A549 (cell line): ENCODE measurements around the gene DUS2. TPM values are rescaled to one million over a fixed set of nuclear protein-coding genes. Genes with fewer than 3 reads are reported as not detected.

Source experiments
- ATAC-seq, 2 experiments: fragments of 200-7000 bp in 1 of 2; fragments of >200 bp in 1 of 2; cut with Nextera tagmentation in 1 of 2; cut with Tn5 transposase in 1 of 2; 3 replicates each; pipeline versions ENCODE4 v1.8.0 to v1.9.1; 2018 to 2020; ENCODE audit warnings: mild to moderate bottlenecking in 1 of 2, moderate library complexity in 1 of 2
- CTCF ChIA-PET: fragments of 300-600 bp; sonication (Branson Sonifier 250); formaldehyde crosslinking; extraction: SDS; loops from one replicate; lab custom pipeline; 2021; ENCODE audit warnings: antibody characterized with exemption, inconsistent platforms; lab: Yijun Ruan, JAX
- POLR2A ChIA-PET: fragments of 350-600 bp; formaldehyde crosslinking; extraction: SDS; loops from one replicate; lab custom pipeline; 2021; ENCODE audit warnings: antibody characterized with exemption, inconsistent platforms; lab: Yijun Ruan, JAX
- DNase-seq, 2 experiments: peaks; one replicate each; pipeline versions ENCODE4 v3.0.0 to v3.0.0-alpha.2; 2011 to 2016; ENCODE audit warnings: low read depth in 1 of 2, low spot score in 1 of 2
- FAIRE-seq: peaks from 2 replicates; lab custom pipeline; 2011; peaks lifted over from hg19 to GRCh38; lab: Jason Lieb, UNC
- H3K27ac ChIP-seq, 2 experiments: fragments of >200 bp; sonication (Bioruptor Twin); formaldehyde crosslinking; 3 replicates each; pipeline ENCODE4 v1.5.1; 2016 to 2017
- H3K4me1 ChIP-seq: fragments of >200 bp; sonication (Bioruptor Twin); formaldehyde crosslinking; 3 replicates; pipeline ENCODE4 v1.6.1; 2016
- H3K4me2 ChIP-seq: fragments of >200 bp; sonication (Bioruptor Twin); formaldehyde crosslinking; 3 replicates; pipeline ENCODE4 v1.6.1; 2016
- H3K4me3 ChIP-seq: fragments of >200 bp; sonication (Bioruptor Twin); formaldehyde crosslinking; 3 replicates; pipeline ENCODE4 v1.5.1; 2016
- H3K9me3 ChIP-seq: fragments of >200 bp; sonication (Bioruptor Twin); formaldehyde crosslinking; 3 replicates; pipeline ENCODE4 v1.6.1; 2016
- BCL3 ChIP-seq: fragments of >200 bp; sonication (Bioruptor Twin); formaldehyde crosslinking; IDR thresholded peaks from 3 replicates; pipeline ENCODE4 v1.6.1; 2016
- CHD2 ChIP-seq: fragments of 150-350 bp; IDR thresholded peaks from 2 replicates; pipeline ENCODE4 v1.6.1; 2014; ENCODE audit warnings: low read length; ENCODE audit not compliant: partially characterized antibody
- CTCF ChIP-seq: fragments of >200 bp; sonication (Bioruptor Twin); formaldehyde crosslinking; IDR thresholded peaks from 3 replicates; pipeline ENCODE4 v1.5.1; 2016
- E2F6 ChIP-seq: IDR thresholded peaks from 2 replicates; pipeline ENCODE4 v1.6.1; 2012; ENCODE audit warnings: low read depth, borderline replicate concordance
- EHF ChIP-seq: fragments of 250-450 bp; sonication (Bioruptor Pico); IDR thresholded peaks from 2 replicates; pipeline ENCODE4 v1.5.0; 2020; ENCODE audit warnings: mild to moderate bottlenecking
- EHMT2 ChIP-seq: fragments of 200-600 bp; sonication (generic); IDR thresholded peaks from 2 replicates; pipeline ENCODE4 v1.6.1; 2016; ENCODE audit warnings: antibody characterized with exemption, low read depth, mild to moderate bottlenecking, moderate library complexity
- ELK1 ChIP-seq: fragments of 150-350 bp; IDR thresholded peaks from 2 replicates; pipeline ENCODE4 v1.6.1; 2014; ENCODE audit warnings: low read depth, mild to moderate bottlenecking, low read length
- FOXS1 ChIP-seq: fragments of 250-450 bp; sonication (Bioruptor Pico); IDR thresholded peaks from 2 replicates; pipeline ENCODE4 v1.5.0; 2020; ENCODE audit warnings: mild to moderate bottlenecking, moderate library complexity
- HES2 ChIP-seq: fragments of >200 bp; sonication (Bioruptor Twin); formaldehyde crosslinking; IDR thresholded peaks from 2 replicates; pipeline ENCODE4 v1.6.1; 2016
- HMGXB4 ChIP-seq: fragments of 250-450 bp; sonication (Bioruptor Pico); IDR thresholded peaks from 2 replicates; pipeline ENCODE4 v1.5.0; 2021; ENCODE audit warnings: mild to moderate bottlenecking, moderate library complexity, borderline replicate concordance
- HOXB5 ChIP-seq: fragments of 250-450 bp; sonication (Bioruptor Pico); IDR thresholded peaks from 2 replicates; pipeline ENCODE4 v1.5.0; 2020; ENCODE audit warnings: mild to moderate bottlenecking, moderate library complexity
- JUNB ChIP-seq: fragments of >200 bp; sonication (Bioruptor Twin); formaldehyde crosslinking; IDR thresholded peaks from 2 replicates; pipeline ENCODE4 v1.6.1; 2016
- KDM1A ChIP-seq: fragments of 200-600 bp; sonication (generic); IDR thresholded peaks from 2 replicates; pipeline ENCODE4 v1.6.1; 2016; ENCODE audit warnings: low read depth, mild to moderate bottlenecking
- KDM5A ChIP-seq: fragments of 200-600 bp; sonication (generic); IDR thresholded peaks from 2 replicates; pipeline ENCODE4 v1.6.1; 2016; ENCODE audit warnings: antibody characterized with exemption, mild to moderate bottlenecking
- MAX ChIP-seq: IDR thresholded peaks from 2 replicates; pipeline ENCODE4 v1.6.1; 2012
- NPAS2 ChIP-seq: fragments of 250-450 bp; sonication (Bioruptor Pico); IDR thresholded peaks from 2 replicates; pipeline ENCODE4 v1.8.0; 2022; ENCODE audit warnings: mild to moderate bottlenecking, moderate library complexity, borderline replicate concordance
- PBX3 ChIP-seq: IDR thresholded peaks from 2 replicates; pipeline ENCODE4 v1.6.1; 2012
- PHF8 ChIP-seq: fragments of 200-600 bp; sonication (generic); IDR thresholded peaks from 2 replicates; pipeline ENCODE4 v1.6.1; 2016; ENCODE audit warnings: low read depth, mild to moderate bottlenecking, antibody characterized with exemption, moderate library complexity, borderline replicate concordance
- POLR2A ChIP-seq: IDR thresholded peaks from 2 replicates; pipeline ENCODE4 v1.6.1; 2012; ENCODE audit warnings: mild to moderate bottlenecking, low read length
- RAD21 ChIP-seq, 2 experiments: fragments of >200 bp in 1 of 2; sonication (Bioruptor Twin) in 1 of 2; formaldehyde crosslinking in 1 of 2; IDR thresholded peaks in 1 of 2; conservative IDR thresholded peaks in 1 of 2; 2 replicates in 1 of 2; 3 replicates in 1 of 2; pipeline ENCODE4 v1.6.1; 2012 to 2018; ENCODE audit warnings: inconsistent platforms in 1 of 2
- RCOR1 ChIP-seq: fragments of 150-350 bp; IDR thresholded peaks from 2 replicates; pipeline ENCODE4 v1.6.1; 2014; ENCODE audit warnings: antibody characterized with exemption, low read length, low read depth
- REST ChIP-seq: fragments of 200-600 bp; sonication (generic); IDR thresholded peaks from 2 replicates; pipeline ENCODE4 v1.6.1; 2016; ENCODE audit warnings: antibody characterized with exemption, mild to moderate bottlenecking, moderate library complexity
- SMC3 ChIP-seq: fragments of >200 bp; sonication (Bioruptor Twin); formaldehyde crosslinking; IDR thresholded peaks from 3 replicates; pipeline ENCODE4 v1.6.1; 2018; ENCODE audit warnings: inconsistent platforms
- TFCP2L1 ChIP-seq: fragments of 250-450 bp; sonication (Bioruptor Pico); IDR thresholded peaks from 2 replicates; pipeline ENCODE4 v1.5.0; 2021; ENCODE audit warnings: mild to moderate bottlenecking
- TP53 ChIP-seq: fragments of 250-450 bp; sonication (Bioruptor Pico); IDR thresholded peaks from 2 replicates; pipeline ENCODE4 v1.5.0; 2021; ENCODE audit warnings: mild to moderate bottlenecking, moderate library complexity
- WGBS: methylation state at CpG from one replicate; pipeline ENCODE4 v1.1.6; 2017; ENCODE audit errors: missing lambda C conversion rate; 5-methylcytosine and 5-hydroxymethylcytosine counted together
- polyA plus RNA-seq, 4 experiments: library from polyadenylated mRNA; depleted of rRNA in 3 of 4; stranded (reverse); fragments of >200 nt; fragmentation: RNase III in 1 of 4; extraction: RNeasy Plus Mini Kit Qiagen cat#74134 plus additional on column Dnase treatment in 1 of 4; gene quantifications; 2 replicates in 3 of 4; 3 replicates in 1 of 4; pipeline ENCODE4 v1.2.3, GENCODE V29; 2011 to 2017

Gene DUS2
- polyA plus RNA-seq, 2 of the 4 experiments (the other 2 are of a cell fraction): 20.8 to 21.5 TPM

GRCh38 chr16:68000450-68000849 is 22.6 kb upstream of the DUS2 start:
- Histone ChIP-seq H3K4me3 (no peak overlapping the region), H3K27ac (no peak overlapping the region), H3K4me2 (no peak overlapping the region), H3K9me3 (no peaks in the 10 kb centered on the region), H3K4me1 (no peaks in the 10 kb centered on the region)
- DNase-seq (no peak), FAIRE-seq (no peak), ATAC-seq (no peak)
- CTCF ChIA-PET: no interaction called here
- TF ChIP-seq ELK1 (no peak), CTCF (no peak), JUNB (no peak), KDM5A (no peak), REST (no peak), SMC3 (no peak), HOXB5 (CRISPR knock-in tag) (no peak), HES2 (no peak), HMGXB4 (CRISPR knock-in tag) (no peak), NPAS2 (CRISPR knock-in tag) (no peak), PHF8 (no peak), TFCP2L1 (CRISPR knock-in tag) (no peak), KDM1A (no peak), CHD2 (no peak)
- POLR2A ChIA-PET: no interaction called here
- WGBS: 45% methylated on average over 3 of the region's 3 CpGs

- Histone ChIP-seq H3K4me2 (no peak overlapping the region), H3K9me3 (no peaks in the 10 kb centered on the region), H3K27ac (no peak overlapping the region), H3K4me3 (no peak overlapping the region), H3K4me1 (no peaks in the 10 kb centered on the region)
- ChIA-PET POLR2A (interaction anchor here (2.0 kb wide), 1 partner anchor 19 kb away, joined by 6 read pairs; the partner anchor contains the start of genes DDX28 and DUS2), CTCF (interaction anchor here (0.6 to 2.3 kb wide), 5 partner anchors 9 to 1688 kb away, joined by 3 to 7 read pairs (median 4); no protein-coding TSS in a partner anchor)
- FAIRE-seq (no peak), DNase-seq (no peak), ATAC-seq (no peak)
- WGBS: 67% methylated on average over 4 of the region's 4 CpGs
- TF ChIP-seq POLR2A: no peak
- TF ChIP-seq KDM5A: no peak
- no peak for TF ChIP-seq RCOR1
- no peak for TF ChIP-seq MAX
- TF ChIP-seq RAD21 (conservative IDR thresholded peaks at IDR 0.05 in 1 of 2, IDR thresholded peaks at IDR 0.05 in 1 of 2): no peak
- TF ChIP-seq E2F6: no peak
- no peak for TF ChIP-seq EHF
- TF ChIP-seq FOXS1 (CRISPR knock-in tag): no peak
- no peak for TF ChIP-seq TP53 (CRISPR knock-in tag)
- no peak for TF ChIP-seq HES2
- TF ChIP-seq PBX3: no peak
- TF ChIP-seq EHMT2: no peak
- TF ChIP-seq BCL3: no peak
These were observed 20.1 kb upstream of the DUS2 start for GRCh38 chr16:68003031-68003430.
